DOHH2 (cell line): ENCODE results near the gene PDZRN4.

Source experiments
- H3F3A ChIP-seq: fragments of 200-600 bp; sonication (generic), shearing (Covaris generic); 2 replicates; pipeline ENCODE4 v1.6.0; 2016; ENCODE audit warnings: antibody characterized with exemption, mild to moderate bottlenecking; ENCODE audit not compliant: control insufficient read depth, insufficient read depth
- H3K27ac ChIP-seq: fragments of 200-600 bp; sonication (generic); 2 replicates; pipeline ENCODE4 v1.5.1; 2014; ENCODE audit warnings: low read depth, mild to moderate bottlenecking, low read length, moderate library complexity
- H3K27me3 ChIP-seq: fragments of 200-600 bp; sonication (generic); 2 replicates; pipeline ENCODE4 v1.6.1; 2014; ENCODE audit warnings: mild to moderate bottlenecking, low read length, mixed read lengths; ENCODE audit not compliant: control insufficient read depth
- H3K36me3 ChIP-seq: fragments of 200-600 bp; sonication (generic); 2 replicates; pipeline ENCODE4 v1.6.1; 2014; ENCODE audit warnings: mild to moderate bottlenecking, low read length, moderate library complexity, mixed read lengths; ENCODE audit not compliant: control insufficient read depth
- H3K4me1 ChIP-seq: fragments of 200-600 bp; sonication (generic); 2 replicates; pipeline ENCODE4 v1.6.1; 2014; ENCODE audit warnings: mild to moderate bottlenecking, low read length, mixed read lengths; ENCODE audit not compliant: control insufficient read depth
- H3K4me2 ChIP-seq: fragments of 200-600 bp; sonication (generic); 2 replicates; pipeline ENCODE4 v1.6.0; 2014; ENCODE audit warnings: mild to moderate bottlenecking, low read length, moderate library complexity
- H3K4me3 ChIP-seq: fragments of 200-600 bp; sonication (generic); 2 replicates; pipeline ENCODE4 v1.5.1; 2014; ENCODE audit warnings: mild to moderate bottlenecking, low read length, mixed read lengths
- H3K79me2 ChIP-seq: fragments of 200-600 bp; sonication (generic); 2 replicates; pipeline ENCODE4 v1.6.1; 2014; ENCODE audit warnings: mild to moderate bottlenecking, low read length, mixed read lengths; ENCODE audit not compliant: control insufficient read depth
- H3K9me2 ChIP-seq: fragments of 200-600 bp; sonication (generic); replicated peaks from 2 replicates; pipeline ENCODE4 v1.6.1; 2014; ENCODE audit warnings: mild to moderate bottlenecking, low read length, mixed read lengths; ENCODE audit not compliant: control insufficient read depth
- H3K9me3 ChIP-seq: fragments of 200-600 bp; sonication (generic); 2 replicates; pipeline ENCODE4 v1.6.1; 2014; ENCODE audit warnings: antibody characterized with exemption, low read length, mixed read lengths; ENCODE audit not compliant: control insufficient read depth, insufficient read depth
- H4K20me1 ChIP-seq: fragments of 200-600 bp; sonication (generic); 2 replicates; pipeline ENCODE4 v1.6.0; 2014; ENCODE audit warnings: low read depth, mild to moderate bottlenecking, antibody characterized with exemption, low read length, moderate library complexity; ENCODE audit not compliant: control insufficient read depth, insufficient read depth
- CTCF ChIP-seq: fragments of 200-600 bp; sonication (generic); IDR thresholded peaks from one replicate; pipeline ENCODE4 v1.5.1; 2014; ENCODE audit warnings: antibody characterized with exemption, mild to moderate bottlenecking, low read depth, low read length; ENCODE audit not compliant: poor library complexity, severe bottlenecking
- EZH2phosphoT487 ChIP-seq: fragments of 200-600 bp; sonication (generic); IDR thresholded peaks from 2 replicates; pipeline ENCODE4 v1.6.1; 2017; ENCODE audit warnings: borderline replicate concordance, mild to moderate bottlenecking, antibody characterized with exemption, low read length, moderate library complexity, mixed read lengths

Gene PDZRN4

GRCh38 chr12:41242603-41243002 lies 54.5 kb downstream of the PDZRN4 start:
- no peaks in the 10 kb centered on the region for H3K4me1 ChIP-seq
- H3K9me2 ChIP-seq, result no peaks in the 10 kb centered on the region
- no peaks in the 10 kb centered on the region for H3K27me3 ChIP-seq
- H4K20me1 ChIP-seq, result no peaks in the 10 kb centered on the region
- TF ChIP-seq CTCF, result no peak
- no peaks in the 10 kb centered on the region for H3K36me3 ChIP-seq
- H3K27ac ChIP-seq, result no peak overlapping the region
- H3K4me2 ChIP-seq, result no peak overlapping the region
- H3K4me3 ChIP-seq, result no peak overlapping the region
- H3K79me2 ChIP-seq, result no peaks in the 10 kb centered on the region
- H3F3A ChIP-seq, result no peaks in the 10 kb centered on the region
- no peaks in the 10 kb centered on the region for H3K9me3 ChIP-seq

GRCh38 chr12:41248391-41248790 lies 60.3 kb downstream of the PDZRN4 start:
- no peaks in the 10 kb centered on the region for H3K9me3 ChIP-seq
- H3K9me2 ChIP-seq, result no peaks in the 10 kb centered on the region
- no peaks in the 10 kb centered on the region for H3K79me2 ChIP-seq
- H3K27me3 ChIP-seq, result no peaks in the 10 kb centered on the region
- no peak overlapping the region for H3K27ac ChIP-seq
- H3K4me2 ChIP-seq, result no peak overlapping the region
- TF ChIP-seq CTCF (no peak), EZH2phosphoT487 (no peak)
- no peak overlapping the region for H3K4me3 ChIP-seq
- no peaks in the 10 kb centered on the region for H3K4me1 ChIP-seq
- H3K36me3 ChIP-seq, result no peaks in the 10 kb centered on the region
- H4K20me1 ChIP-seq, result no peaks in the 10 kb centered on the region
- H3F3A ChIP-seq, result no peaks in the 10 kb centered on the region

- no peaks in the 10 kb centered on the region for H3K79me2 ChIP-seq
- H3K9me2 ChIP-seq, result no peaks in the 10 kb centered on the region
- TF ChIP-seq EZH2phosphoT487, result no peak
- TF ChIP-seq CTCF, result no peak
- H3K27ac ChIP-seq, result no peak overlapping the region
- H3F3A ChIP-seq, result no peaks in the 10 kb centered on the region
- H3K36me3 ChIP-seq, result no peaks in the 10 kb centered on the region
- no peak overlapping the region for H3K4me2 ChIP-seq
- no peaks in the 10 kb centered on the region for H3K9me3 ChIP-seq
- H3K4me3 ChIP-seq, result no peak overlapping the region
- H3K27me3 ChIP-seq, result no peaks in the 10 kb centered on the region
- no peaks in the 10 kb centered on the region for H4K20me1 ChIP-seq
- no peaks in the 10 kb centered on the region for H3K4me1 ChIP-seq
These were observed 62.6 kb downstream of the PDZRN4 start for GRCh38 chr12:41250748-41251147.
